ENCODE measurements around the gene CEBPG.

DNA sequence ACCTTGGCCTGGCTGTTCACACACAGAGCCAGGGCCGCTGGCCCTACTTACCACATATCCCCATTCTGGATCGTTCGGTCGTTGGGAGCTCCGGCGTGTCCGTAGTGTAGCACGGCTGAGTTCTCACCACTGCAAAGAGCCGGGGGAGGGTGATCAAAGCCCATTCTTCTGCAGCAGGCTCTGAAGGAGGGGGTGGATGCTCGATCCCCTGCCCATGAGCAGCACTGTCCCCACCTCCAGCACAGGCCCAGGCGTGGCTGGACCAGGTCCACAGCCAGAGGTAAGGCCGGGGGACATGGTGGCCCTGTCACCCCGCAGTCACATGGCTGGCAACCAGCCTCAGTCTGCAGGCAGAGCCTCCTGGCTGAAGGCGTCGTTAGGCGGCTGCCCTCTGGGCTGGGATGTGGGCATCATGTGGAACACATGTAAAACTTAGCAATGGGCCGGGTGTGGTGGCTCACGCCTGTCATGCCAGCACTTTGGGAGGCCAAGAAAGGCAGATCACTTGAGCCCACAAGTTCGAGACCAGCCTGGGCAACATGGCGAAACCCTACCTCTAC is 38.2 kb downstream of the CEBPG start:
- TF ChIP-seq EZH2 (IDR thresholded peaks at IDR 0.05; ENCODE audit: borderline replicate concordance, insufficient read depth, low read depth, low read length, poor library complexity, severe bottlenecking) = no peak
- TF ChIP-seq, protein P1, sequence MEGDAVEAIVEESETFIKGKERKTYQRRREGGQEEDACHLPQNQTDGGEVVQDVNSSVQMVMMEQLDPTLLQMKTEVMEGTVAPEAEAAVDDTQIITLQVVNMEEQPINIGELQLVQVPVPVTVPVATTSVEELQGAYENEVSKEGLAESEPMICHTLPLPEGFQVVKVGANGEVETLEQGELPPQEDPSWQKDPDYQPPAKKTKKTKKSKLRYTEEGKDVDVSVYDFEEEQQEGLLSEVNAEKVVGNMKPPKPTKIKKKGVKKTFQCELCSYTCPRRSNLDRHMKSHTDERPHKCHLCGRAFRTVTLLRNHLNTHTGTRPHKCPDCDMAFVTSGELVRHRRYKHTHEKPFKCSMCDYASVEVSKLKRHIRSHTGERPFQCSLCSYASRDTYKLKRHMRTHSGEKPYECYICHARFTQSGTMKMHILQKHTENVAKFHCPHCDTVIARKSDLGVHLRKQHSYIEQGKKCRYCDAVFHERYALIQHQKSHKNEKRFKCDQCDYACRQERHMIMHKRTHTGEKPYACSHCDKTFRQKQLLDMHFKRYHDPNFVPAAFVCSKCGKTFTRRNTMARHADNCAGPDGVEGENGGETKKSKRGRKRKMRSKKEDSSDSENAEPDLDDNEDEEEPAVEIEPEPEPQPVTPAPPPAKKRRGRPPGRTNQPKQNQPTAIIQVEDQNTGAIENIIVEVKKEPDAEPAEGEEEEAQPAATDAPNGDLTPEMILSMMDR (IDR thresholded peaks at IDR 0.05) = no peak

Measured in B cell (primary cell).